Central memory CD8-positive, alpha-beta T cell (primary cell): Measurements from ENCODE around the gene GPHN.
"Not testable (repeated sequence)": the region's sequence is repeated elsewhere in the genome, so short reads cannot be mapped to it uniquely, and the experiment has no call there.

ENCODE experiments used
- ATAC-seq: fragments of 150-1000 bp; cut with Tn5 transposase; replicated peaks from 2 replicates; pipeline ENCODE4 v1.10.0; 2022; ENCODE audit warnings: mild to moderate bottlenecking, moderate FRiP score, moderate number of reproducible peaks; ENCODE audit not compliant: poor library complexity, severe bottlenecking; ENCODE audit errors: extremely low read depth
- DNase-seq, 2 donors: peaks; one replicate each; pipeline ENCODE4 v3.0.0; 2021; ENCODE audit warnings: low spot score in 2 of 2
- H3K27ac Mint-ChIP-seq: one replicate; pipeline ENCODE4 v1.8.0; 2022; ENCODE audit warnings: low read depth, mild to moderate bottlenecking, moderate library complexity, mixed read lengths
- H3K27me3 Mint-ChIP-seq: one replicate; pipeline ENCODE4 v1.8.0; 2022; ENCODE audit warnings: mixed read lengths
- H3K36me3 Mint-ChIP-seq: one replicate; pipeline ENCODE4 v1.8.0; 2022; ENCODE audit warnings: mild to moderate bottlenecking, moderate library complexity, mixed read lengths; ENCODE audit not compliant: insufficient read depth
- H3K4me1 Mint-ChIP-seq: one replicate; pipeline ENCODE4 v1.8.0; 2022; ENCODE audit warnings: mixed read lengths
- H3K4me3 Mint-ChIP-seq: one replicate; pipeline ENCODE4 v1.8.0; 2022; ENCODE audit warnings: mild to moderate bottlenecking, moderate library complexity, mixed read lengths
- H3K9me3 Mint-ChIP-seq: one replicate; pipeline ENCODE4 v1.8.0; 2022; ENCODE audit warnings: mixed read lengths

The GPHN gene

GRCh38 chr14:66508846-66509621 is 1.1 kb downstream of the GPHN start:
- H3K9me3 Mint-ChIP-seq, result no peaks in the 10 kb centered on the region
- DNase-seq (peak in 1 of 2 donors; percentile 12), ATAC-seq (peak; percentile 9)
- H3K36me3 Mint-ChIP-seq, result peaks cover 9% of the 10 kb centered on the region
- peaks cover 20% of the 10 kb centered on the region for H3K4me1 Mint-ChIP-seq
- H3K4me3 Mint-ChIP-seq, result peak overlapping the region; percentile 86
- peaks cover 20% of the 10 kb centered on the region for H3K27me3 Mint-ChIP-seq
- no peak overlapping the region for H3K27ac Mint-ChIP-seq

- DNase-seq, result no peak
- Mint-ChIP-seq H3K4me1 (peaks cover 20% of the 10 kb centered on the region), H3K36me3 (peaks cover 9% of the 10 kb centered on the region), H3K27me3 (peaks cover 20% of the 10 kb centered on the region), H3K4me3 (peak overlapping the region; percentile 86), H3K9me3 (no peaks in the 10 kb centered on the region), H3K27ac (no peak overlapping the region)
- no peak for ATAC-seq
These were observed 1.9 kb downstream of the GPHN start for GRCh38 chr14:66509874-66510273.

- Mint-ChIP-seq H3K4me3 (no peak overlapping the region), H3K27me3 (peaks cover 20% of the 10 kb centered on the region), H3K4me1 (peaks cover 20% of the 10 kb centered on the region), H3K36me3 (peaks cover 9% of the 10 kb centered on the region), H3K27ac (no peak overlapping the region), H3K9me3 (no peaks in the 10 kb centered on the region)
- DNase-seq (no peak), ATAC-seq (no peak)
These were observed 3.9 kb downstream of the GPHN start for GRCh38 chr14:66511849-66512248.

GRCh38 chr14:66514213-66514612 is 6.3 kb downstream of the GPHN start:
- DNase-seq (no peak), ATAC-seq (no peak)
- Mint-ChIP-seq H3K4me1 (peaks cover 11% of the 10 kb centered on the region), H3K4me3 (no peak overlapping the region), H3K36me3 (peaks cover 2% of the 10 kb centered on the region), H3K27ac (no peak overlapping the region), H3K27me3 (peaks cover 16% of the 10 kb centered on the region), H3K9me3 (no peaks in the 10 kb centered on the region)

- DNase-seq, result no peak
- H3K27me3 Mint-ChIP-seq, result no peaks in the 10 kb centered on the region
- no peaks in the 10 kb centered on the region for H3K9me3 Mint-ChIP-seq
- H3K4me1 Mint-ChIP-seq, result no peaks in the 10 kb centered on the region
- no peak overlapping the region for H3K27ac Mint-ChIP-seq
- no peak overlapping the region for H3K4me3 Mint-ChIP-seq
- ATAC-seq, result no peak
- H3K36me3 Mint-ChIP-seq, result no peaks in the 10 kb centered on the region
These were observed 22.6 kb downstream of the GPHN start for GRCh38 chr14:66530526-66530925.

GRCh38 chr14:66539034-66539433 is 31.1 kb downstream of the GPHN start:
- ATAC-seq (no peak), DNase-seq (no peak)
- Mint-ChIP-seq H3K27ac (no peak overlapping the region), H3K4me1 (no peaks in the 10 kb centered on the region), H3K36me3 (no peaks in the 10 kb centered on the region), H3K27me3 (no peaks in the 10 kb centered on the region), H3K4me3 (no peak overlapping the region), H3K9me3 (no peaks in the 10 kb centered on the region)

GRCh38 chr14:66540038-66540437 is 32.1 kb downstream of the GPHN start:
- Mint-ChIP-seq H3K4me1 (no peaks in the 10 kb centered on the region), H3K36me3 (no peaks in the 10 kb centered on the region), H3K27ac (no peak overlapping the region), H3K27me3 (no peaks in the 10 kb centered on the region), H3K9me3 (no peaks in the 10 kb centered on the region), H3K4me3 (no peak overlapping the region)
- DNase-seq, result no peak
- no peak for ATAC-seq

GRCh38 chr14:66541627-66542026 is 33.7 kb downstream of the GPHN start:
- no peak for DNase-seq
- Mint-ChIP-seq H3K9me3 (no peaks in the 10 kb centered on the region), H3K4me1 (no peaks in the 10 kb centered on the region), H3K4me3 (no peak overlapping the region), H3K27ac (no peak overlapping the region), H3K27me3 (no peaks in the 10 kb centered on the region), H3K36me3 (no peaks in the 10 kb centered on the region)
- no peak for ATAC-seq

GRCh38 chr14:66543996-66544395 is 36.0 kb downstream of the GPHN start:
- no peaks in the 10 kb centered on the region for H3K4me1 Mint-ChIP-seq
- ATAC-seq, result no peak
- no peak overlapping the region for H3K4me3 Mint-ChIP-seq
- no peaks in the 10 kb centered on the region for H3K36me3 Mint-ChIP-seq
- DNase-seq, result no peak
- no peaks in the 10 kb centered on the region for H3K27me3 Mint-ChIP-seq
- no peak overlapping the region for H3K27ac Mint-ChIP-seq
- H3K9me3 Mint-ChIP-seq, result no peaks in the 10 kb centered on the region

GRCh38 chr14:66545191-66545590 is 37.2 kb downstream of the GPHN start:
- not testable (repeated sequence) for H3K27me3 Mint-ChIP-seq, H3K9me3 Mint-ChIP-seq, ATAC-seq, DNase-seq, H3K36me3 Mint-ChIP-seq, H3K4me1 Mint-ChIP-seq, H3K27ac Mint-ChIP-seq, H3K4me3 Mint-ChIP-seq

- H3K27ac Mint-ChIP-seq, H3K27me3 Mint-ChIP-seq, H3K36me3 Mint-ChIP-seq, ATAC-seq, H3K4me1 Mint-ChIP-seq, H3K4me3 Mint-ChIP-seq, H3K9me3 Mint-ChIP-seq, DNase-seq: not testable (repeated sequence)
These were observed 37.8 kb downstream of the GPHN start for GRCh38 chr14:66545751-66546150.

GRCh38 chr14:66563731-66564130 is 55.8 kb downstream of the GPHN start:
- Mint-ChIP-seq H3K4me3 (no peak overlapping the region), H3K9me3 (no peaks in the 10 kb centered on the region), H3K4me1 (peaks cover 4% of the 10 kb centered on the region), H3K27ac (no peak overlapping the region), H3K36me3 (no peaks in the 10 kb centered on the region), H3K27me3 (no peaks in the 10 kb centered on the region)
- ATAC-seq (no peak), DNase-seq (no peak)

- Mint-ChIP-seq H3K27me3 (no peaks in the 10 kb centered on the region), H3K27ac (no peak overlapping the region), H3K4me1 (peaks cover 4% of the 10 kb centered on the region), H3K9me3 (peaks cover 15% of the 10 kb centered on the region), H3K36me3 (no peaks in the 10 kb centered on the region), H3K4me3 (no peak overlapping the region)
- ATAC-seq (no peak), DNase-seq (no peak)
These were observed 60.3 kb downstream of the GPHN start for GRCh38 chr14:66568220-66568619.
